Kidney (tissue), 14 donors: ENCODE results near the gene RABL6. TPM values are rescaled to one million over a fixed set of nuclear protein-coding genes. Genes with fewer than 3 reads are reported as not detected.

ENCODE experiments used
- DNase-seq, 5 donors: peaks; one replicate each; pipeline ENCODE4 v3.0.0-alpha.2; 2013 to 2020
- FAIRE-seq: peaks from 2 replicates; lab custom pipeline; 2012; peaks lifted over from hg19 to GRCh38; lab: Jason Lieb, UNC
- H3K27ac ChIP-seq, 2 donors: one replicate each; pipeline ENCODE4 v1.7.0; 2013; ENCODE audit warnings: low read depth in 2 of 2, low read length in 2 of 2, inconsistent platforms in 1 of 2
- H3K27me3 ChIP-seq: one replicate; pipeline ENCODE4 v1.7.1; 2013; ENCODE audit warnings: low read length, inconsistent platforms; ENCODE audit not compliant: control insufficient read depth, insufficient read depth
- H3K36me3 ChIP-seq, 3 donors: one replicate each; pipeline versions ENCODE4 v1.7.0 to v1.7.1; 2013; ENCODE audit warnings: low read length in 3 of 3, control low read depth in 1 of 3, inconsistent platforms in 1 of 3; ENCODE audit not compliant: insufficient read depth in 3 of 3, control insufficient read depth in 2 of 3
- H3K4me1 ChIP-seq, 3 donors: one replicate each; pipeline versions ENCODE4 v1.7.0 to v1.7.1; 2013; ENCODE audit warnings: low read length in 3 of 3, inconsistent platforms in 1 of 3, low read depth in 1 of 3; ENCODE audit not compliant: control insufficient read depth in 2 of 3, insufficient read depth in 2 of 3
- H3K4me3 ChIP-seq, 3 donors: one replicate each; pipeline versions ENCODE4 v1.7.0 to v1.8.1; 2013; ENCODE audit warnings: low read length in 3 of 3, control low read depth in 1 of 3, inconsistent platforms in 1 of 3
- H3K9ac ChIP-seq, 3 donors: one replicate each; pipeline versions ENCODE4 v1.7.0 to v1.7.1; 2013; ENCODE audit warnings: low read length in 3 of 3, control low read depth in 1 of 3, inconsistent platforms in 1 of 3
- H3K9me3 ChIP-seq, 3 donors: one replicate each; pipeline versions ENCODE4 v1.7.0 to v1.7.1; 2013; ENCODE audit warnings: low read length in 3 of 3, control low read depth in 1 of 3, inconsistent platforms in 1 of 3; ENCODE audit not compliant: control insufficient read depth in 2 of 3, insufficient read depth in 1 of 3
- CTCF ChIP-seq: IDR thresholded peaks from 3 replicates; pipeline ENCODE4 v1.5.1; 2012; ENCODE audit warnings: mild to moderate bottlenecking, moderate library complexity, borderline replicate concordance; ENCODE audit not compliant: insufficient read depth; ENCODE audit errors: extremely low read depth
- intact Hi-C: fragments of 100-400 bp; cut with DNase I; formaldehyde crosslinking; loops from one replicate; pipeline ENCODE4 v1.11.1; 2022
- polyA plus RNA-seq: library from polyadenylated mRNA; stranded (reverse); fragments of 350-450 nt; fragmentation: Illumina TruSeq; extraction: RNeasy Lipid Tissue Mini Kit (QIAGEN cat#74804); gene quantifications from one replicate; pipeline ENCODE4 v1.2.3, GENCODE V29; 2014; ENCODE audit warnings: low read depth, low replicate concordance; ENCODE audit not compliant: insufficient read depth
- total RNA-seq: library from RNA; stranded (reverse); fragmentation: NEBNext Ultra II Directional; extraction: Animal tissue kit (Norgen Biotek cat#: 25700); gene quantifications from one replicate; pipeline ENCODE4 v1.2.1, GENCODE V29; 2021
- donor health status: control.
- donor health status: control.
- donor health status: control.
- donor health status: control.
- donor health status: control.
- donor health status: DM: yes; HTN: yes; CAD: no.
- donor health status: Normal renal cell carcinoma (clear cell type).

The RABL6 gene
- total and polyA plus RNA-seq, 2 donors from 2014 or later: 60.4 to 70.3 TPM

- FAIRE-seq (no peak), DNase-seq (peak in 2 of 5 donors; percentile 36 to 65)
- Histone ChIP-seq H3K4me1 (peaks cover 0 to 24% (median 6%) of the 10 kb centered on the region in 3 donors), H3K9ac (no peak overlapping the region), H3K27ac (no peak overlapping the region), H3K27me3 (no peaks in the 10 kb centered on the region), H3K4me3 (no peak overlapping the region), H3K9me3 (no peaks in the 10 kb centered on the region), H3K36me3 (peaks cover 0 to 5% (median 0%) of the 10 kb centered on the region in 3 donors)
- no peak for TF ChIP-seq CTCF
- intact Hi-C loops: no loop called here
Measured at GRCh38 chr9:136803551-136804508, 3.9 kb upstream of the RABL6 start.

GRCh38 chr9:136804509-136805206, 3.1 kb upstream of the RABL6 start:
- H3K27me3 ChIP-seq: no peaks in the 10 kb centered on the region
- H3K4me1 ChIP-seq: peaks cover 0 to 20% (median 6%) of the 10 kb centered on the region in 3 donors
- H3K36me3 ChIP-seq: peaks cover 0 to 5% (median 0%) of the 10 kb centered on the region in 3 donors
- no peak overlapping the region for H3K27ac ChIP-seq
- no peak overlapping the region for H3K4me3 ChIP-seq
- no peak overlapping the region for H3K9ac ChIP-seq
- H3K9me3 ChIP-seq: no peaks in the 10 kb centered on the region
- intact Hi-C loops: no loop called here
- TF ChIP-seq CTCF: no peak
- DNase-seq (peak in 2 of 5 donors; percentile 48 to 76), FAIRE-seq (no peak)

GRCh38 chr9:136805207-136805740, 2.5 kb upstream of the RABL6 start:
- Histone ChIP-seq H3K4me1 (peaks cover 0 to 21% (median 6%) of the 10 kb centered on the region in 3 donors), H3K27ac (no peak overlapping the region), H3K9me3 (no peaks in the 10 kb centered on the region), H3K9ac (no peak overlapping the region), H3K36me3 (peaks cover 0 to 5% (median 0%) of the 10 kb centered on the region in 3 donors), H3K4me3 (no peak overlapping the region), H3K27me3 (no peaks in the 10 kb centered on the region)
- intact Hi-C loops: no loop called here
- no peak for FAIRE-seq
- peak in 3 of 5 donors; percentile 38 to 60 (median 46) for DNase-seq
- TF ChIP-seq CTCF: no peak
